Activated naive CD4-positive, alpha-beta T cell treated with anti-CD3 and anti-CD28 coated beads, Interleukin-2, amount 50 U/mL, for 24 hours (primary cell): ENCODE data around the gene PRDM2.

Experiments
- H3K27ac Mint-ChIP-seq: one replicate; pipeline ENCODE4 v1.8.0; 2021; ENCODE audit warnings: mild to moderate bottlenecking, mixed read lengths
- H3K27me3 Mint-ChIP-seq: one replicate; pipeline ENCODE4 v1.8.0; 2021; ENCODE audit warnings: mixed read lengths
- H3K36me3 Mint-ChIP-seq: one replicate; pipeline ENCODE4 v1.8.0; 2021; ENCODE audit warnings: mixed read lengths
- H3K4me1 Mint-ChIP-seq: one replicate; pipeline ENCODE4 v1.8.0; 2021; ENCODE audit warnings: mixed read lengths
- H3K4me3 Mint-ChIP-seq: one replicate; pipeline ENCODE4 v1.8.0; 2021; ENCODE audit warnings: mild to moderate bottlenecking, mixed read lengths
- H3K9me3 Mint-ChIP-seq: one replicate; pipeline ENCODE4 v1.8.0; 2021; ENCODE audit warnings: mixed read lengths

The PRDM2 gene

DNA sequence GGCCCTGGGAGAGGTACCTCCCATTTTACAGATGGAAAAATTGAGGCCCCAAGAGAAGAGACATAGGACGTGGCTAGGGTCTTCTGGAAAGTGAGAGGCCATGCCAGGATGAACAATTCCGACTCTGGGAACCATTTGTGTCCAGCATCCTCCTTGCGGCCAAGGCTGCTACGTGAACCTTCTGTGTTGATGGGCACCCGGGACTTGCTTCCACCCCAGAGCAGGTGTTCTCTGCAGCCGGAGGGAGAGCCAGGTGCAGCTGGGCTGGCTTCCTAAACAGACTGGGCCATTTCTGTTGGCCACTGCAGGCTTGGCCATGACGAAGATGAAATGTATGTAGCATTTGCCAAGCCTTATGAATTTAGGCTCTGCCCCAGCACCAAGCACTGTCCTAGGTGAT is 118.9 kb downstream of the PRDM2 start:
- Mint-ChIP-seq H3K27ac (no peak overlapping the region), H3K27me3 (no peaks in the 10 kb centered on the region), H3K9me3 (no peaks in the 10 kb centered on the region), H3K4me3 (no peak overlapping the region), H3K4me1 (no peaks in the 10 kb centered on the region), H3K36me3 (peaks cover 7% of the 10 kb centered on the region)

DNA sequence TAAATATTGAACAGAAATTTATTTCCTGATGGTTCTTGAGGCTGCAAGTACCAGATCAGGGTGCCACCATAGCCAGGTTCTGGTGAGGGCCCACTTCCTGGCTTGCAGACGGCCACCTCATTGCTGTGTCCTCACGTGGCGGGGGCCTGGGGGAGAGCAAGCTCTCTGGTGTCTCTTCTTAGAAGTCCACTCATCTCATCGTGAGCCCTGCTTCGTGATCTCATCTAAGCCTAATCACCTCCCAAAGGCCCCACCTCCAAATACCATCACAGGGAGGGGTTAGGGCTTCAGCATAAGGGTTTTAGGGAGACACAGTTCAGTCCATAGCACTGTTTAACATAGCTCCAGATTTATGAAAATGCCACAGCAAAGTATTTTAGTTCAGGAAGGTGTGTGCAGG is 119.7 kb downstream of the PRDM2 start:
- Mint-ChIP-seq H3K27ac (no peak overlapping the region), H3K36me3 (peaks cover 7% of the 10 kb centered on the region), H3K4me1 (no peaks in the 10 kb centered on the region), H3K4me3 (no peak overlapping the region), H3K27me3 (no peaks in the 10 kb centered on the region), H3K9me3 (no peaks in the 10 kb centered on the region)

DNA sequence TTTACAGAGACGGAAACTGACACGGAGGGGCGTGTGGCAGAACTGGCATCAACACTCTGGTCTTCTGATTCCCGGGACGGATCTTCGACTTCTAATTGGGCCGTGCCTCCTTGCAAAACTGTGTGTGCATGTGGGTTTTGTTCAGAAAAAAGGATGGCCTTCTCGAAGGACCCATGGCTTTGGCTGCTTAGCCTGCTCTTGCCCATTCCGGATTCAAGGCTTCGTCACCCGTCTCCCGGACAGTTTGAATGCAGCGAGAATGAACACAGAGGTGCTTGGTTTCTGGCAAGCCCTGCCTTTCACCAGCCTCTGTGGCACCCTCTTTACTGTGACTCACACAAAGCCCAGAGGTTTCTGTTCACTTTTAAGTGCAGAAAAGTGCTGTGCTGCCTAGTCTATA is 120.1 kb downstream of the PRDM2 start:
- Mint-ChIP-seq H3K36me3 (peaks cover 7% of the 10 kb centered on the region), H3K4me1 (no peaks in the 10 kb centered on the region), H3K4me3 (no peak overlapping the region), H3K9me3 (no peaks in the 10 kb centered on the region), H3K27ac (no peak overlapping the region), H3K27me3 (no peaks in the 10 kb centered on the region)

DNA sequence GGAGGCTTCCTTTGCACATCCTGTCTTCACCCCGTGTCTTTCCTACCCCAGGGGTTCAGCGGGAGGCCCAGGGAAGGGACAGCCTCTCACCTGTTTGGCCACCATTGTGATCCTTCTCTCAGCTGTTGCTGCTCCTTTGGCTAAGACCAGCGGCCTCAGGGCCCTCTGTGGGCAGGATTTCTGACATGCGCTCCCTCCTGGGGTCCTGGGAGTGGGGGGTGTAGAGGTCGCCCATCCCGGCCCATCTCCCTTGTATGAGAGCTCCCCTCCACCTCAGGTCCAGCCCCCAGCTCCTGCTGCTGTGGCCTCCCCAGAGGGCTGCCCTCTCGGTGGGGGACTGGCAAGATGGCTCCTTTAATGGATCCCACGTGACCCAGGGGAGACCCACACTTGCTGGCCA is 120.5 kb downstream of the PRDM2 start:
- Mint-ChIP-seq H3K4me3 (no peak overlapping the region), H3K4me1 (no peaks in the 10 kb centered on the region), H3K36me3 (peaks cover 7% of the 10 kb centered on the region), H3K9me3 (no peaks in the 10 kb centered on the region), H3K27me3 (no peaks in the 10 kb centered on the region), H3K27ac (no peak overlapping the region)

DNA sequence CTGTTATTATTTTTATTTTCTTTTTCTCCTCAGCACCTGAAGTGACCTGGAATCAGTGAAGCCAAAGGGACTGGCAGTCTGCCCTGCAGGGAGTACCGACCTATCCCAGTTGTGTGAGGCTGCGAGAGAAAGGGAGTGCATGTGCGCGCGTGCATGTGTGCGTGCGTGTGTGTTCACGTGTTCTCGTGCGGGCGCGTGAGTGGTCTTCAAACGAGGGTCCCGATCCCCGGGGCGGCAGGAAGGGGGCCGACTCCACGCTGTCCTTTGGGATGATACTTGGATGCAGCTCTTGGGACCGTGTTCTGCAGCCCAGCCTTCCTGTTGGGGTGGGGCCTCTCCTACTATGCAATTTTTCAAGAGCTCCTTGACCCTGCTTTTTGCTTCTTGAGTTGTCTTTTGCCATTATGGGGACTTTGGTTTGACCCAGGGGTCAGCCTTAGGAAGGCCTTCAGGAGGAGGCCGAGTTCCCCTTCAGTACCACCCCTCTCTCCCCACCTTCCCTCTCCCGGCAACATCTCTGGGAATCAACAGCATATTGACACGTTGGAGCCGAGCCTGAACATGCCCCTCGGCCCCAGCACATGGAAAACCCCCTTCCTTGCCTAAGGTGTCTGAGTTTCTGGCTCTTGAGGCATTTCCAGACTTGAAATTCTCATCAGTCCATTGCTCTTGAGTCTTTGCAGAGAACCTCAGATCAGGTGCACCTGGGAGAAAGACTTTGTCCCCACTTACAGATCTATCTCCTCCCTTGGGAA is 123.3 kb downstream of the PRDM2 start:
- no peaks in the 10 kb centered on the region for H3K27me3 Mint-ChIP-seq
- no peaks in the 10 kb centered on the region for H3K9me3 Mint-ChIP-seq
- H3K4me3 Mint-ChIP-seq: no peak overlapping the region
- no peaks in the 10 kb centered on the region for H3K4me1 Mint-ChIP-seq
- no peak overlapping the region for H3K27ac Mint-ChIP-seq
- peaks cover 7% of the 10 kb centered on the region for H3K36me3 Mint-ChIP-seq

DNA sequence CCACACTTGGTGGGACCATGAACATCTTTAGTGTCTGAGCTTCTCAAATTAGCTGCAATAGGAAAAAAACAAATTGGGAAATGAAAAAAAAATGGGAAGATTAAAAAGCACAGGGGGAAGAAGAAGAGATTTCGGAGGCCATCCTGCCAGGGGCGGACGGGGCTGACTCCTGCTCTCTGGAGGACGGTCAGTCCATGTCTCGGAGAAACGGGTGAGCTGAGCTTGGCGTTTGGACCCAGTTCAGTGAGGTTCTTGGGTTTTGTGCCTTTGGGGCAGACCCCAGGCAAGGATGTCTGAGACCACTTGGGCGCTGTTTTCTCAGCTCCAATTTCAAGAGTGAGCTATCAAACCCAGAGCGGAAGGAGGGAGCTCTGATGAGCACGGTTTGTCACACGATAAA is 123.9 kb downstream of the PRDM2 start:
- H3K36me3 Mint-ChIP-seq: peaks cover 7% of the 10 kb centered on the region
- no peak overlapping the region for H3K4me3 Mint-ChIP-seq
- no peaks in the 10 kb centered on the region for H3K4me1 Mint-ChIP-seq
- H3K27me3 Mint-ChIP-seq: no peaks in the 10 kb centered on the region
- H3K27ac Mint-ChIP-seq: no peak overlapping the region
- H3K9me3 Mint-ChIP-seq: no peaks in the 10 kb centered on the region

DNA sequence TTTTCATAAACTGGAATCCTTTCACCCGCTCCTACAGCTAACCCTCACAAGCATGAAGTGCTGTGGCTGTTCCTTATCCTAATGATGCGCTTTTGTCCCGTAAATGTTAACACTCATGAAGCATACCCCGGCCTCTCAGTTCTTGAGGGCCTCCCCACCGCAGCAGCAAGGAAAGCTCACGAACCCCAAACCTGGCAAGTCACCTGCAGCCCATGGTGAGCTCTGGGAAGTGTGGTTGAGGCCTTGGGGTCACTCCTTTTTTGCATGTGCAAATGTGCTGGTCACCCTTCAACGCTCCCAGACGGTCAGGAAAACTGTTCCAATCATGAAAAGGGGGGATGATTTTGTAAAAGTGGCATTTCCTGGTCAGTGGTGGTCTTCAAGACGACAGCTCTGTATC is 124.6 kb downstream of the PRDM2 start:
- Mint-ChIP-seq H3K27ac (no peak overlapping the region), H3K4me3 (no peak overlapping the region), H3K36me3 (peaks cover 7% of the 10 kb centered on the region), H3K4me1 (no peaks in the 10 kb centered on the region), H3K27me3 (no peaks in the 10 kb centered on the region), H3K9me3 (no peaks in the 10 kb centered on the region)

DNA sequence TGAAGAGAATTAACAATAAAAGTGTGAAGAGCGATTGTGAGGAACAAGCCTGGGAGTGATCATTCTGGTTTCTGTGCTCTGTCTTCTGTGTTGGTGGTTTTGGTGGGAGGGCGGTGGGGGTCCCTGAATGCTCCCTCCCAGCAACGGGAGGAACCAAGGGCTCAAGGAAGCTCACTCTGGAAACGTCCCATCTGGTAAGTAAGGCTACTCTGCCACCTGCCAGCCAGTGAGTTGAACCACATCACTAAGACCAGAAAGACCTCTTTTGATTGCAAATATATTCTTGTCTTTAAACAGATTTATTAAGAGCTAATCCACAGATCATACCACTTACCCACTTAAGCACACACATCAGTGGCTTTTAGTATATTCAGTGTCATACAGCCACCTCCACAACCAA is 125.0 kb downstream of the PRDM2 start:
- Mint-ChIP-seq H3K36me3 (peaks cover 7% of the 10 kb centered on the region), H3K4me3 (no peak overlapping the region), H3K27me3 (no peaks in the 10 kb centered on the region), H3K27ac (no peak overlapping the region), H3K4me1 (no peaks in the 10 kb centered on the region), H3K9me3 (no peaks in the 10 kb centered on the region)

DNA sequence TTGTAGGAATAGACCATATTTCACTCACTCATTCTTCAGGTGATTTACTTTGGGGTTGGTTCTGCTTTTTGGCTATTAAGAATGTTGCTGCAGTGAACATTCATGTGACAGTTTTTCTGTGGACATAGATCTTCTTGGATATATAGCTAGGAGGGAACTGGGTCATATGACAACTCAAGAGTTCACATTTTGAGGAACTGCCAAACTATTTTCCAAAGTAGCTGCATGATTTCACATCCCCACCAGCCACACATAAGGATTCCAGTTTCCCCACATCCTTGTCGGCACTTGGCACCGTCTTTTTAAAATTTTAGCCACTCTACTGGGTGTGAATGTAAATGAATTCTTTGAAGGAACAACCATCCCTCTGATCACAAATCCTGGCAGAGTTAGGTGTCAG is 126.0 kb downstream of the PRDM2 start:
- no peaks in the 10 kb centered on the region for H3K9me3 Mint-ChIP-seq
- no peaks in the 10 kb centered on the region for H3K27me3 Mint-ChIP-seq
- peaks cover 7% of the 10 kb centered on the region for H3K36me3 Mint-ChIP-seq
- no peak overlapping the region for H3K4me3 Mint-ChIP-seq
- no peaks in the 10 kb centered on the region for H3K4me1 Mint-ChIP-seq
- no peak overlapping the region for H3K27ac Mint-ChIP-seq

DNA sequence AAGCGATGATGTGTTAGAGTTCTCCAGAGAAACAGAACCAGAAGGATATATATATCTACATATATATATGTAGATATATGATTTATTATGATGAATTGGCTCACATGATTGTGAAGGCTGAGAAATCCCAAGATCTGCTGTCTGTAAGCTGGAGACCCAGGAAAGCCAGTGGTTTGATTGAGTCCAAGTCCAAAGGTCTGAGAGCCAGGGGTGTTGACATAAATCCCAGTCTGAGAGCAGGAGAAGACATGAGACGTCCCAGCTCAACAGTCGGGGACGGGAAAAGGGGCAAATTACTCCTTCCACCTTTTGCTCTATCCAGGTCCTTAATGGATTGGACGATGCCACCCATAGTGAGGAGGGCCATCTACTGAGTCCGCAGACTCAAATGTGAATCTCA is 126.6 kb downstream of the PRDM2 start:
- Mint-ChIP-seq H3K27me3 (no peaks in the 10 kb centered on the region), H3K4me1 (no peaks in the 10 kb centered on the region), H3K9me3 (no peaks in the 10 kb centered on the region), H3K27ac (no peak overlapping the region), H3K4me3 (no peak overlapping the region), H3K36me3 (peaks cover 7% of the 10 kb centered on the region)

DNA sequence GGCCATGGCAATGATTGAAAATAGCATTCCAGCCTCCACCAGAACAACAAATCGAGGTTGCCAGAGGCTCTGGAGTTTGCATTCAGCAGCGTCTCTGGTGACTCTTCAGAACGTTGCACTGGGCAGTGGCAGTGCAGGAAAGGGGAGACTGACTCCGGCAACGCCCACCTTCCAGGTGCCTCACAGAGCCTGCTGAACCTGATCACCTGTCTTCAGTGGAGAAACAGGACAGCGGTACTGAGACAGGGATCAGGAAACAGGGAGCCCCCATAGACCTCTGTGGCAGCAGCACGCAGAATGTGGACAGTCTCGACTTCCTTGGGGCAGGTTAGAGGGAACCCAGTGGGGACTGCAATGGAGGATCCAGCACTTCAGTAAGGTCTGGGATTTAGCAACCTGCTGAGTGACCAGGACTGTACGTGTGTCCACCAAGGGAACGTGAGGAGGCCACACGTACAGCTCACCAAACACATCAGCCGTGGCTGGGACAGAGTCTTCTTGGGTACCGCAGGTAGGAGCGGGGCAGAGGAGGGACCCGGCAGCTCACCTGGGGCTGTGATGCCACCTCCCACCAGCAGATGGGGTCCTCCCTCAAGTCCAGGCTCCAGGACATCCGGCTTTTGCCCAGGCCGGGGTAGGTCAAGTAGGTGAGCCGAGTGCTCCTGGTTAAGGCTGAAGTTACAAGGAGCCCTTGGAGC is 128.6 kb downstream of the PRDM2 start:
- Mint-ChIP-seq H3K27ac (no peak overlapping the region), H3K9me3 (no peaks in the 10 kb centered on the region), H3K4me3 (no peak overlapping the region), H3K4me1 (no peaks in the 10 kb centered on the region), H3K36me3 (peaks cover 3% of the 10 kb centered on the region), H3K27me3 (peaks cover 3% of the 10 kb centered on the region)

DNA sequence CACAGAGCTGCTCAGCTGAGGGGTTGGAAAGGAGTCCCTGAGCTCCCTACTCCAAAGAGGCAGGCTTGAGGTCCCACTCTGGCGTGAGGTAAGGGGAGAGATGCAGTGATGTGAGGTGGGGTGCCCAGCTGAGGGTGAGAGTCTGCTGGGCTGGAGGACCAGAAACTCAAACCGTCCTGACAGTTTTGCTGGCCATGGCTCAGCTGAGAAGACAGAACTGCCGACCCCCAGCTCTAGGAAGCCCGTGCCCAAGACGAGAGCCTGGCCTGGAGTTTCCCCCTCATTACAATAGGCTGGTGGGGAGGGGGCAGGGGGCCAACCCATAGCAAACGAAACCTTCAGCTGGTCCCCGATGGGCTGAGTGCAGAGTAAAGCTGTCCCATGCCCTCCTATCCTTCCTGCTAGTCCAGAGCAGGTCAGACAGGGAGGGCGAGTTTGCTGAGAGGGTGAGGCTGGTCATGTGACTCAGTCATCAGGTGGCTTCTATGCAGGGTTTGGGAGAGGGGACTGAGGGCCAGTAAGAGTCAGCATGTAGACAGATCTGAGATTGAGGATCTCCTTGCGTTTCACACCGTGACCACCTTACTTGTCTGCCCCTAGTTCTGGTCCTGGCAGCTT is 129.3 kb downstream of the PRDM2 start:
- Mint-ChIP-seq H3K36me3 (no peaks in the 10 kb centered on the region), H3K4me1 (no peaks in the 10 kb centered on the region), H3K27me3 (peaks cover 3% of the 10 kb centered on the region), H3K4me3 (no peak overlapping the region), H3K9me3 (no peaks in the 10 kb centered on the region), H3K27ac (no peak overlapping the region)

DNA sequence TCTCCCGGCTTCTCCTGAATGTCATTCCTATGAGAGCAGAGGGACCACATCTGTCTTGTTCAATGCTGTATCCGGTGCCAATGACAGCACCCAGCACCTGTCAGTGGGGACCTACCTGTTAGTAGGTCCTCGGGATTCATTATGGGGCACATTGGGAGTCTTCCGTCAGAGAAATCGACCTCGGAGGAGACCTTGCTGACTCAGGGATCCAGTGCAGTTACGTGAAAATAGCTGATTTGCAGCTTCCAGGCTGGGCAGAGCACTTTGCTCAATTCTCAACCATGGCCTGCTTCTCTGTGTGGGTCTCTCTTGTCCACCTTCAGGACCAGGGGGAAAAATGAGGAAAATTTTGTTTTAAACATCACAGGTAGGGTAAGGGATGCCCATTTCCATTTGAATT is 130.2 kb downstream of the PRDM2 start:
- Mint-ChIP-seq H3K27me3 (peaks cover 3% of the 10 kb centered on the region), H3K36me3 (no peaks in the 10 kb centered on the region), H3K4me1 (no peaks in the 10 kb centered on the region), H3K27ac (no peak overlapping the region), H3K9me3 (no peaks in the 10 kb centered on the region), H3K4me3 (no peak overlapping the region)

DNA sequence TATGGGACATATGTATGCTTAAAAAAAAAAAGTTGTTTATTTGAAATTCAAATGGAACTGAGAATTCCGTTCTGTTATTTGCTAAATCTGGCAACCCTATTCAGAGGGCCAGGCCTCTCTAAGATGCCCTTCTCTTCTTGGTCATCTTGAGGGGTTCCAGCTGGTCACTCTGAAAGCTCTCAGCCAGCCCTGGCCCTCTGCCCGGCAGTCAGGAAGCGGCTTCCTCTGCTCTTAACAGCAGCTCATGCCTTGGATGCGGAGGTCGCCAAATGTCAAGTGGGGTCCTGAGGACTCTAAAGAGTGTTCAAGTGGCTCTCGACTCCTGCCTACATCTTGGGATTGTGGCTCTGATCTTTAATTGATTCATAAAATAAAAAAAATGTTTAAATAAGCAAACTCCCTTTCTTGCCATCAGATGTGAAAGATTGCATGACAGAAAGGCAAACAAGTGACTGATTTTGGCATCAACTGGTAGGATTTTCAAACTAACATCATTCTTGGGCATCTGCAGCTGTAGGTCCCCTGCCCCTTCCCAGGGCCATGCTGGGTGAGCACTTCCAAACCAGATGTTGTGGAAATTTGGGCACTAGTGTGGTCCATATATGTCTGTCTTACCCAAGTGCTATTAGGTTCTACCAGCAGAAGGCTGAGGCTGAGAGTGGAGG is 130.8 kb downstream of the PRDM2 start:
- Mint-ChIP-seq H3K9me3 (no peaks in the 10 kb centered on the region), H3K4me3 (no peak overlapping the region), H3K36me3 (no peaks in the 10 kb centered on the region), H3K27me3 (peaks cover 6% of the 10 kb centered on the region), H3K27ac (no peak overlapping the region), H3K4me1 (no peaks in the 10 kb centered on the region)

DNA sequence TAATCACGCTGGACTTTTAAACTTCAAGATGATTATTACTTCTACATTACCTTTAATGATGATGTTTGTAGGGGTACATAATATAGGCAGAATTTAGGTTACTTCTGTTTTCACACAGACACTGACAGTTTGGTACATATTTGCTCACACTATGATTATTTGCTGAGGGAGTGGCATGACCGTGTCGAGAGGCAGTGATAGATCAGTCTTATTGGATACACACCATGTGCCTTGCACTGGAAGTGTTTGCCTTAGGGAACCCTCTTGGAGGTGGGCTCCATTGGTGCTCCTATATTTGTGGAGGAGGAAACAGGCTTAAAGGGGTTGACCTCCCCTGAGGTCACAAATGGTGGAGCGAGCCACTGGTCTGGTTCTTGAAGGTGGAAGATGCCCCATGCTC is 132.1 kb downstream of the PRDM2 start:
- H3K27ac Mint-ChIP-seq: no peak overlapping the region
- no peaks in the 10 kb centered on the region for H3K4me1 Mint-ChIP-seq

DNA sequence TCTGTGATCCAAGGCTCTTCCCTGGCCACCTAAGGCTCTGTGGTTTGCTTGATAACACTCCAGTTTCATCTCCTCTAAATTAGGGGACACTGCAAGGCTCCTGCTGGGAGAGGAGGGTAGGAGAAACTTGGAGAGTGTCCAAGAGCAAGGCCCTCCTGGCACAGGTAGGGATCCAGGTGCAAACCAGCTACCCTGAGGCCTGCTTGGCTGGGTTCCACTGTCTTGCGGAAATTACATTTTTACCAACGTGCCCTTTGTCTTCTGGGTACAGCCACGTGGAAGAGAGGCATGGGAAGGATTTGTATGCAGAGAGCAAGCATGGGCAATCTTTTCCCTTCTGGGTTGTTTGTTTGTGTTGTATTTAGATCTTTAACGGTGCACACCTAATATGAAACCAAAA is 132.5 kb downstream of the PRDM2 start:
- Mint-ChIP-seq H3K4me1 (no peaks in the 10 kb centered on the region), H3K9me3 (peaks cover 4% of the 10 kb centered on the region), H3K27ac (no peak overlapping the region), H3K27me3 (peaks cover 10% of the 10 kb centered on the region), H3K36me3 (no peaks in the 10 kb centered on the region), H3K4me3 (no peak overlapping the region)

More for the DNA sequence above, 132.1 kb downstream of the PRDM2 start:
- Mint-ChIP-seq H3K36me3 (no peaks in the 10 kb centered on the region), H3K9me3 (peaks cover 4% of the 10 kb centered on the region), H3K27me3 (peaks cover 10% of the 10 kb centered on the region), H3K4me3 (no peak overlapping the region)
